ENCODE measurements around the gene CHID1.

CHID1 gene

GRCh38 chr11:864898-865297, 45.7 kb downstream of the CHID1 start:
- DNase-seq (ENCODE audit: low spot score): no peak

- no peak for DNase-seq (ENCODE audit: low spot score)
Observed at GRCh38 chr11:863910-864827, 46.4 kb downstream of the CHID1 start.

- DNase-seq (ENCODE audit: low spot score): peak; percentile 44
Observed at GRCh38 chr11:863023-863909, 47.3 kb downstream of the CHID1 start.

GRCh38 chr11:862696-863022, 48.0 kb downstream of the CHID1 start:
- no peak for DNase-seq (ENCODE audit: low spot score)

GRCh38 chr11:862081-862661, 48.4 kb downstream of the CHID1 start:
- DNase-seq (ENCODE audit: low spot score): no peak

- no peak for DNase-seq (ENCODE audit: low spot score)
Observed at GRCh38 chr11:861105-861479, 49.5 kb downstream of the CHID1 start.

GRCh38 chr11:860234-861104, 50.1 kb downstream of the CHID1 start:
- DNase-seq (ENCODE audit: low spot score): no peak

- DNase-seq (ENCODE audit: low spot score): peak; percentile 80
Observed at GRCh38 chr11:859394-860131, 51.0 kb downstream of the CHID1 start.

GRCh38 chr11:858762-859339, 51.8 kb downstream of the CHID1 start:
- no peak for DNase-seq (ENCODE audit: low spot score)

- DNase-seq (ENCODE audit: low spot score): no peak
Observed at GRCh38 chr11:858053-858761, 52.4 kb downstream of the CHID1 start.

- no peak for DNase-seq (ENCODE audit: low spot score)
Observed at GRCh38 chr11:856397-856796, 54.2 kb downstream of the CHID1 start.

- no peak for DNase-seq (ENCODE audit: low spot score)
Observed at GRCh38 chr11:855796-856195, 54.8 kb downstream of the CHID1 start.

- DNase-seq (ENCODE audit: low spot score): no peak
Observed at GRCh38 chr11:855330-855674, 55.3 kb downstream of the CHID1 start.

- no peak for DNase-seq (ENCODE audit: low spot score)
Observed at GRCh38 chr11:854601-855329, 55.8 kb downstream of the CHID1 start.

- no peak for DNase-seq (ENCODE audit: low spot score)
Observed at GRCh38 chr11:853682-854448, 56.7 kb downstream of the CHID1 start.

- DNase-seq (ENCODE audit: low spot score): no peak
Observed at GRCh38 chr11:852762-853161, 57.8 kb downstream of the CHID1 start.

- no peak for DNase-seq (ENCODE audit: low spot score)
Observed at GRCh38 chr11:850775-851763, 59.5 kb downstream of the CHID1 start.

Measured in kidney tubule cell (primary cell).